Renal cortical epithelial cell (primary cell): ENCODE data around the gene SLC26A2. TPM values are rescaled to one million over a fixed set of nuclear protein-coding genes. Genes with fewer than 3 reads are reported as not detected.

Experiments
- DNase-seq: peaks from one replicate; pipeline ENCODE4 v3.0.0-alpha.2; 2011; ENCODE audit warnings: low read depth
- total RNA-seq: library from RNA; depleted of rRNA; stranded (reverse); fragments of >200 nt; gene quantifications from 2 replicates; pipeline ENCODE4 v1.2.3, GENCODE V29; 2014

The SLC26A2 gene
- 97.9 and 100.0 TPM in 2 replicates for total RNA-seq

DNA sequence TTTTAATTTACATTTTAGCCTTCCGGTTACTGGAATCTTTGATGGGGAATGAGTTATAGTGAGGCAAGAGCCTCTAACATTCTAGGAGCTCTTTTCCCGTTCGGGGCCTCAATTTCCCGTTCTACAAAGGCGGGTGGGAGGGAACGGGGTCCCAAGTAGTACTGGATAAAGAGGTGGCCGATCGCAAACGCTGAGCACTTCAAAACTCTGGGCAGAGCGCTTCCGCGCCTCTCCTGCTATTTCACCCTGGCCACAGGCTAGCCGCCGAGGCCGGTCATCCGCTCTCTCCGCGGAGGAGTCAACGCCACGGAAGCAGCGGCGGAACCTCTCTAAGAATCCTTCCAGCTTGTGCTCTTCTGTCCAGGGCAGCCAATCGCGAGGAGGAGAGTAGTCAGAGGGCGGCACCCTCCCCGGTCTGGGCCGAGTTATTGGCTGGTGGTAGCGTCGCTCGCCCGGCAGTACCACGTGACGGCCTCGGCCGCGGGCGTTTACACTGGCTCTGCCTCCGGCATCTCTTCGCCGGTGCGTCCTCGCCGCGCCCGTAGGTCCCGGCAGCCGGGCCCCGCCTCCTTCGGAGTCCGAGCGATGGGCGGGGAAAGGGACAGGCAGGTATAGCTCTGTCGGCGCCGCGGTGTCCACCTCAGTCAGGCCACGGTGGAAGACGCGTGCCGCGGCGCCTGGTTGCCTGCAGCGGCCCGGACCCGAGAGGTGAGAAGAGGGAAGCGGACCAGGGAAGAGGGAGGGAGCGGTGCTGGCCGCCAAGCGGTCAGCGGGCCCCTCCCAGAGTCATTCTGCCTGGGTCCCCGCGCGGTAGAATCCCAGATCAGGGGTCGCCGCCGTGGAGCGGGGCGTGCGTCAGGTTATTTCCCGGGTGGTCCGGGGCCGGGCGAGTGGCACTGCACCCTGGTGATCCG, at the start of gene SLC26A2:
TSS of gene SLC26A2 (plus strand) at position 487 of the 914 bp plus-strand sequence. CDS start 16,895 bp downstream, outside the sequence.
- peak; percentile 92 for DNase-seq

DNA sequence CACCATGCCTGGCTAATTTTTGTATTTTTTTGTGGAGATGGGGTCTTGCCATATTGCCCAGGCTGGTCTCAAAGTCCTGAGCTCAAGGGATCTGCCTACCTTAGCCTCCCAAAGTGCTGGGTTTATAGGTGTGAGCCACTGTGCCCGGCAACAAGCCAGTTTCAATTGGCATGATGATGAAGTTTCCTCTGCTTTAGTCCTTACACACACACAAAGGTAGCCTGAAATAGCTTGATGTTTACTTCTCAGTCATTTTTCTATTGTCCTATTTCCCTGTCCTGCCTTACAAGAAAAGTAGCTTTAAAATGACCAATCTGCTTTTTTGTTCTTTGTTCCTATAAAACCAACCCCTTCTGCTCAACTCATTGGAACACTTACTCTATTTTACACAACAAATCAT, 49.5 kb upstream of the SLC26A2 start:
- no peak for DNase-seq

DNA sequence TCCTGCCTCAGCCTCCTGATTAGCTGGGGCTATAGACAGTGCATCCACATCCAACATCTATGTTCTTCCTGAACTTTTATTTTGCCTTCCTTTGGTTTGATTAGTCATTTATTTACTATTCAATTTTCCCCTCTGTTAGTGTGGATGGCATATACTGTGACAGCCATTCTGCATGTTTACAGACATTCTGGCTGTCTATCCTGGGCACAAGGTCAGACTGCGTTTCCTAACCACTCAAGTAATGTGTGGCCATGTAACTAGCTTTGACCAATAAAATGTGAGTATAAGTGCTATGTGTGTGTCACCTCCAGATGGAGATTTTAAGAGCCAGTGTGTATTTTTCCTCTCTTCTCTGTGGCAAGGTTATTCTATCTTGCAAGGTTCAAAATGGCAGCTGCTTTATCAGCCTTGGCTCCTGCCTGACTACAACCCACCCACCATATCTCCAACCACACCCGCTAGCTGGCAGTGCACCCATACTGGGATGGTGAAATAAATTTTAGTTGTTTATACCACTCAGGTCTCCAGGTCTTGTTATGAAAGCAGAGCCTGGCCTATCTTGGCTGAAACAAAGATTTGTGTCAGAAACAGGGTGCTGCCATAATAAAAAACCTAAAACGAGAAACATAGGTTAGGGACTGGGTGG, 48.2 kb upstream of the SLC26A2 start:
- no peak for DNase-seq

GRCh38 chr5:149913436-149914419, 46.8 kb upstream of the SLC26A2 start:
- DNase-seq, result peak; percentile 88

GRCh38 chr5:149915392-149916260, 44.9 kb upstream of the SLC26A2 start:
- DNase-seq, result peak; percentile 60

DNA sequence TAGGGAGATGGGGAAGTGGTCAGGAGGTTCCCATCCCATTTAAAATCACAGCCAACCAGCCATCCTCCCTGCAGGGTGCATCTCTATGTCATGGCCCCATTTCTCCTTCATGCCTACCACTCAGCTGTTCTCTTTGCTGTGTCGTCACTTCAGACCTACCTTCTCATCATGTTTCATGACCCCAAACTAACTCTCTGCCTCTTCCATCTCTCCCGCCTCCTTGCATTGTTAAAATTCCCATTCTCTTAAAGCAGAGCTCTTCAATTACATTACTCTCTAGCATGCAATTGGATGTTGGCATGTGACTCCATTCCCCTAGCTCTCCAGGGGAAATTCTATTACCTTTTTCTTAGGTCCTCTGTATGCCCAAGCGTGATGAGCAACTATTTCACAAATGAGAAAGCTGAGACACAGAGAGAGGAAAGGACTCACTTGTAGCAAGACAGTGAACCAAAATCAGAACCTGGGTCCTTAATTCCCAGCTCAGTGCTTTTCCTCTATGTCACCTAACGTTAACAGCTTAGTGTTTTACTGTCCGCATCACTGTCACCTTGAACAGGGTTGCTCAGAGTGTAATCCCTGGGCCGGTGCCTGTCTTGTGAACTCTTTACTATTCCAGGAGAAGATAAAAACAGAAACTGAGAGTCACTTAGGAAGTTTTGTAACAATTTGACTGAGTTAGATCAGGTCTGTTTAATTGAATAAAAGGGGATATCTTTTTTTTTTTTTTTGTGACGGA, 44.1 kb upstream of the SLC26A2 start:
- DNase-seq, result no peak

- DNase-seq, result no peak
Observed at GRCh38 chr5:149917073-149917676, 43.4 kb upstream of the SLC26A2 start.

DNA sequence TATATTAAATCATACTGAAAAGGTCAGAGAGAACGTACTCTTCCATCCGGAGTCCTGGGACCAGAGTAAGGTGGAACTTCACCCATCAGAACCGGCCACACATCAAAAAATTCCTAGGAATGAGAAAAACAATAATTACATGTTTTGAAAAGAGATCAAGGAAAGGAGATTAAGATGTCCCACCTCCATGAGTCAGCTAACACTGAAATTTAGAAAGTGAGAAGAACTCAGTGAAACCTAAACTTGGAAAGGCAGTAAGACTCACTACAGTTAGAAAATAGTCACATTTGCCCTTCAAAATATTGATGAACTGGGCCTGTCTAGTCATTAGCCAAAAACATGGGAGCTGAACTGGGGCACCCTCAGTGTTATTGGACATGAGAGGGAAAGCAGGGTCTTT, 39.0 kb upstream of the SLC26A2 start:
- DNase-seq, result no peak

DNA sequence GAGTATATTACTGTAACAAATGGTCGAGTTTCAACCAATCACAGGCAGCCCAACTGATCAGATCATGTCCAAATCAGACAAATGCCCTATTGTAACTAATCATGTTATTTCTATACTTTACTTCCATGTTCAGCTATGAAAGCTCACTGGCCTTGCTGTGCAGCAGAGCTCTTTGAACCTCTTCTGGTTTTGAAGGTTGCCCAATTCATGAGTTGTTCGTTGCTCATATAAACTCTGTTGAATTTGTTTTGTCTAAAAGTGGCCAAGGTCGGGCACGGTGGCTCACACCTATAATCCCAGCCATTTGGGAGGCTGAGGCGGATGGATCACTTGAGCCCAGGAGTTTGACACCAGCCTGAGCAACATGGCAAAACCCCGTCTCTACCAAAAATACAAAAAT, 37.6 kb upstream of the SLC26A2 start:
- no peak for DNase-seq

DNA sequence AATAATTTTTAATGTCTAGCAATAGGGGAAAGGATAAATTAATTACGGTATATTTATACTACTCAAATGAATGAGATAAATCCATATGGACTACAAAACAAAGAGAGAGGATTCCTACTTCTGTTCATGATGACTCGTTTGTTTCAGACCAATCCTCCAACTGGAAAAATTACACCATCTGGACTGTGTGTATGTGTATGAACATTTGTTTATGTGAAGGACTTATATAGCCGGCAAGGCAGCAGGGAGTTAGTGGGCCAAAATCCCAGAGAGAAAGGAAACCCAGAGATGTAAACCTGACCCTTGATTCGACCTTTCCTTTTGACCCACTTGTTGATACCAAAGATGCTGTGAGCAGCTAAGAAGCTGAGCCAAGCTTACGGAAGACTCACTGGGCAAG, 36.1 kb upstream of the SLC26A2 start:
- DNase-seq, result no peak

GRCh38 chr5:149930043-149930748, 30.4 kb upstream of the SLC26A2 start:
- no peak for DNase-seq

GRCh38 chr5:149930749-149931574, 29.6 kb upstream of the SLC26A2 start:
- no peak for DNase-seq

DNA sequence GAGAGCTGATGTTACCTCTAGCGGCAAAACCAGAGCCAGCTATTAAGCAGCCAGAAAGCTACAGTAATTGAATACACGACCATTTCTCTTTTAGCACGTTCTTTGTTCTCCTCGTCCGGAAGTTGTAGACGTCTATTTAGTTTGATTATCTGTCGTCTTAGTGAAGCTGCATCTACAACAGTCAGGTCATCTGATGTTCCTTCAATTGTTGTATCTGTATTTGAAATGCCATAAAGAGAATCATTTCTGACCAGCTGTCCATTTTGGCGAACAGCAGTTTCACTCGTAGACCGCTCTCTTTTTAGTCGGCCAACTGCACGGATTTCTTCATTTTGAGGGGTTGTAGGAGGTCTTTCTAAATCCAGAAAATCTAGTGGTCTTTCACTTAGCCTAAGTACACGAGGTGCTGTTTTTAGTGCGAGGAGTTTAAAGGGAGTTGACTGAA, 28.5 kb upstream of the SLC26A2 start:
- DNase-seq, result no peak

DNA sequence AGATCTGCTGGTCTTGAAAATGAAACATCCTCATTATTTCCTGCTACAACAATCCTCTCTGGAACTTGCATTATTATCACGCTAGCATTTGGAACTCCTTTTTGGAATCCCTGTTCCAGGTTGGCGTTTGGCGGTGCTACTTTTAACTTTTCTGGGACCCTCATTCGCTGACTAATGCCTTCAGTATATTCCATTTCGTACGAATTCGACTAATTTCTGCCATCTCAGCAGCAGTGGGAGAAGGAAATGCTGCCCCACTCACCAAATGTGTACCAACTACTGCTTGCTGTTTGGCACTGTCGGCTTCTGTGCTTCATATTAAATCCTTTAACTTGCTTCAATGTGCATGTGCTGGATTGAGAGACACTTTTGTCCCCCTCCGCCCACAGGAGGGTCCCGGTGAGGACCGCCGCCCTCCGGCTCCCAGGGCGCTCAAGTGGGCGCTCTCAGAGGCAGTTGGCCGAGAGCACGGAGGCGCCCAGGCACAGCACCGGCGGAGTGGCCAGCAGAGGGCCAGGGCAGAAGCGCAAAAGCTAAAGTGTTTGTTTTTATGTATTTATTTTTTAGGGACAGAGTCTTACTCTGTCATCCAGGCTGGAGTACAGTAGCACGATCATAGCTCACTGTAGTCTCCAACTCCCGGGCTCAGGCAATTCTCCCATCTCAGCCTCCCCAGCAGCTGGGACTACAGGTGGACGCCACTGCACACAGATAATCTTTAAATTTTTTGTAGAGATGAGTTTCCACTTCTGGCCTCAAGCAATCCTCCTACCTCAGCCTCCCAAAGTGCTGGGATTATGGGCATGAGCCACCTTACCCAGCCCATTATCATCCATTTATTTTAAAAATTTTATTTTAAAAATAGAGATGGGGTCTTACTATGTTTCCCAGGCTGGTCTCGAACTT, 27.9 kb upstream of the SLC26A2 start:
- no peak for DNase-seq

GRCh38 chr5:149935431-149935901, 25.1 kb upstream of the SLC26A2 start:
- DNase-seq, result no peak

DNA sequence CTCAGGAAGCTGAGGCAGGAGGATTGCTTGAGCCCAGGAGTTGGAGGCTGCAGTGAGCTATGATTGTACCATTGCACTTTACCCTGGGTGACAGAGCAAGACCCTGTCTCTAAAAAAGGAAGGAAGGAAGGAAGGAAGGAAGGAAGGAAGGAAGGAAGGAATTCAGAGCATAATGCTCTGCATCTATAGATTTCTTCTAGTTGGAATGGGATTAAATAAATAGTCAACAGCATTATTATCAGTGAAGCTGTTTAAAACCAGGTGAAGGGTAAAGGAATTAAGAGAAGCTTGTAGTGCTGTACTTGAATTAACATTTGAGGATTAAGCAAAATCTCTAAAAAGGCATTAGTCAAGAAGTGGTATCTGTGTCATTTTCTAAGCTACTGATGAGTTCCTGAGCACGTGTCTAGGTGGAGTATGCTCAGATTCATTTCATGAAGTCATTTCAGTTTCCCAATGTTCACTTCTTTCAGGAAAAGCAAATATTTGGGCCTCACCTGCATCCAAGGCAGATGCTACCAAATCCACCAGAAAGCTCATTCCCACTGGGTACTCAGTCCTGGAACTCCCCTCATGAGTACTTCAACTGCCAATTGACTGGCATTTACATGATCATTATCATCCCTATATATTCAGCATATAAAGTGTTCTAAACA, 24.4 kb upstream of the SLC26A2 start:
- no peak for DNase-seq
